Osteocyte (in vitro differentiated cells): ENCODE measurements around the gene DEDD. TPM values are rescaled to one million over a fixed set of nuclear protein-coding genes. Genes with fewer than 3 reads are reported as not detected.

Experiments
- DNase-seq: peaks from one replicate; pipeline ENCODE4 v3.0.0; 2021; ENCODE audit warnings: mixed read lengths; ENCODE audit not compliant: unreplicated experiment; ENCODE audit errors: extremely low spot score
- H3K27ac Mint-ChIP-seq: one replicate; pipeline ENCODE4 v1.8.0; 2021; ENCODE audit warnings: mild to moderate bottlenecking, mixed read lengths; ENCODE audit not compliant: unreplicated experiment
- H3K27me3 Mint-ChIP-seq: one replicate; pipeline ENCODE4 v1.8.0; 2021; ENCODE audit warnings: mixed read lengths; ENCODE audit not compliant: unreplicated experiment
- H3K36me3 Mint-ChIP-seq: one replicate; pipeline ENCODE4 v1.8.0; 2021; ENCODE audit warnings: mixed read lengths; ENCODE audit not compliant: unreplicated experiment
- H3K4me1 Mint-ChIP-seq: one replicate; pipeline ENCODE4 v1.8.0; 2021; ENCODE audit warnings: mixed read lengths; ENCODE audit not compliant: unreplicated experiment
- H3K4me3 Mint-ChIP-seq: one replicate; pipeline ENCODE4 v1.8.0; 2021; ENCODE audit warnings: mild to moderate bottlenecking, moderate library complexity, mixed read lengths; ENCODE audit not compliant: unreplicated experiment
- H3K9me3 Mint-ChIP-seq: one replicate; pipeline ENCODE4 v1.8.0; 2021; ENCODE audit warnings: mixed read lengths; ENCODE audit not compliant: unreplicated experiment
- CTCF ChIP-seq: fragments of 200-600 bp; sonication (generic); IDR thresholded peaks from 2 replicates; pipeline ENCODE4 v1.5.0; 2021; ENCODE audit warnings: antibody characterized with exemption, mild to moderate bottlenecking, moderate library complexity
- total RNA-seq: library from RNA; stranded (reverse); gene quantifications from 2 replicates; pipeline ENCODE4 v1.2.1, GENCODE V29; 2021

The DEDD gene
- total RNA-seq, 1 donor from 2014 or later, result 40.8 TPM

GRCh38 chr1:161094481-161094880 lies 38.0 kb downstream of the DEDD start:
- Mint-ChIP-seq H3K27ac (no peak overlapping the region), H3K27me3 (peaks cover 18% of the 10 kb centered on the region), H3K4me3 (no peak overlapping the region), H3K36me3 (no peaks in the 10 kb centered on the region), H3K9me3 (no peaks in the 10 kb centered on the region), H3K4me1 (peaks cover 11% of the 10 kb centered on the region)
- no peak for TF ChIP-seq CTCF
- no peak for DNase-seq

GRCh38 chr1:161092621-161093028 lies 39.8 kb downstream of the DEDD start:
- TF ChIP-seq CTCF, result no peak
- no peaks in the 10 kb centered on the region for H3K9me3 Mint-ChIP-seq
- no peak overlapping the region for H3K4me3 Mint-ChIP-seq
- peaks cover under 1% of the 10 kb centered on the region for H3K4me1 Mint-ChIP-seq
- H3K36me3 Mint-ChIP-seq, result no peaks in the 10 kb centered on the region
- H3K27ac Mint-ChIP-seq, result no peak overlapping the region
- peaks cover 18% of the 10 kb centered on the region for H3K27me3 Mint-ChIP-seq
- DNase-seq, result no peak

- Mint-ChIP-seq H3K36me3 (no peaks in the 10 kb centered on the region), H3K27ac (no peak overlapping the region), H3K4me1 (no peaks in the 10 kb centered on the region), H3K9me3 (no peaks in the 10 kb centered on the region), H3K4me3 (no peak overlapping the region), H3K27me3 (peaks cover 18% of the 10 kb centered on the region)
- DNase-seq, result no peak
- TF ChIP-seq CTCF, result no peak
Observed at GRCh38 chr1:161091796-161092507, 40.5 kb downstream of the DEDD start.

- no peak for TF ChIP-seq CTCF
- no peaks in the 10 kb centered on the region for H3K4me1 Mint-ChIP-seq
- H3K36me3 Mint-ChIP-seq, result no peaks in the 10 kb centered on the region
- no peaks in the 10 kb centered on the region for H3K9me3 Mint-ChIP-seq
- DNase-seq, result no peak
- H3K4me3 Mint-ChIP-seq, result no peak overlapping the region
- H3K27ac Mint-ChIP-seq, result no peak overlapping the region
- H3K27me3 Mint-ChIP-seq, result peaks cover 15% of the 10 kb centered on the region
Observed at GRCh38 chr1:161091093-161091492, 41.4 kb downstream of the DEDD start.

GRCh38 chr1:161090617-161091016 lies 41.9 kb downstream of the DEDD start:
- Mint-ChIP-seq H3K27ac (no peak overlapping the region), H3K36me3 (no peaks in the 10 kb centered on the region), H3K9me3 (no peaks in the 10 kb centered on the region), H3K4me1 (no peaks in the 10 kb centered on the region), H3K4me3 (no peak overlapping the region), H3K27me3 (peaks cover 14% of the 10 kb centered on the region)
- DNase-seq, result no peak
- TF ChIP-seq CTCF, result no peak
